Measurements from ENCODE around the gene ARAP2. TPM values are rescaled to one million over a fixed set of nuclear protein-coding genes. Genes with fewer than 3 reads are reported as not detected.

The ARAP2 gene
- total RNA-seq, 1 donor from 2014 or later, result 37.5 TPM

GRCh38 chr4:36267486-36268268 lies 23.4 kb upstream of the ARAP2 start:
- intact Hi-C loops (cut with micrococcal nuclease), result no loop called here

GRCh38 chr4:36264207-36264826 lies 20.0 kb upstream of the ARAP2 start:
- intact Hi-C loops (cut with micrococcal nuclease), result no loop called here

GRCh38 chr4:36260731-36261130 lies 16.4 kb upstream of the ARAP2 start:
- intact Hi-C loops (cut with micrococcal nuclease), result no loop called here

GRCh38 chr4:36256398-36256891 lies 12.1 kb upstream of the ARAP2 start:
- intact Hi-C loops (cut with micrococcal nuclease), result no loop called here

GRCh38 chr4:36255577-36255976 lies 11.3 kb upstream of the ARAP2 start:
- intact Hi-C loops (cut with micrococcal nuclease), result loop anchor here (1.0 kb wide), 5 partner anchors 11 to 139 kb away; partner anchors contain the start of gene ARAP2

GRCh38 chr4:36254371-36254770 lies 10.1 kb upstream of the ARAP2 start:
- intact Hi-C loops (cut with micrococcal nuclease), result no loop called here

GRCh38 chr4:36251983-36252382 lies 7.7 kb upstream of the ARAP2 start:
- intact Hi-C loops (cut with micrococcal nuclease), result no loop called here

GRCh38 chr4:36249610-36250009 lies 5.3 kb upstream of the ARAP2 start:
- intact Hi-C loops (cut with micrococcal nuclease), result no loop called here

- intact Hi-C loops (cut with micrococcal nuclease), result loop anchor here (1.0 to 5.0 kb wide), 6 partner anchors 12 to 1444 kb away; partner anchors contain the start of gene RELL1
These were observed 708 bp downstream of the ARAP2 start for GRCh38 chr4:36243355-36244256.

- intact Hi-C loops (cut with micrococcal nuclease), result loop anchor here (5.0 kb wide), 2 partner anchors 35 to 1445 kb away; partner anchors contain the start of gene RELL1
These were observed 1.5 kb downstream of the ARAP2 start for GRCh38 chr4:36242629-36243354.

GRCh38 chr4:36241771-36242170 lies 2.5 kb downstream of the ARAP2 start:
- intact Hi-C loops (cut with micrococcal nuclease), result loop anchor here (2.0 to 5.0 kb wide), 3 partner anchors 17 to 1446 kb away; partner anchors contain the start of gene RELL1

GRCh38 chr4:36237366-36238313 lies 6.7 kb downstream of the ARAP2 start:
- intact Hi-C loops (cut with micrococcal nuclease), result no loop called here

- intact Hi-C loops (cut with micrococcal nuclease), result no loop called here
These were observed 8.2 kb downstream of the ARAP2 start for GRCh38 chr4:36236159-36236558.

- intact Hi-C loops (cut with micrococcal nuclease), result no loop called here
These were observed 9.0 kb downstream of the ARAP2 start for GRCh38 chr4:36235306-36235705.

GRCh38 chr4:36233567-36234266 lies 10.6 kb downstream of the ARAP2 start:
- intact Hi-C loops (cut with micrococcal nuclease), result no loop called here

- intact Hi-C loops (cut with micrococcal nuclease), result no loop called here
These were observed 13.8 kb downstream of the ARAP2 start for GRCh38 chr4:36230534-36230933.

- intact Hi-C loops (cut with micrococcal nuclease), result no loop called here
These were observed 16.4 kb downstream of the ARAP2 start for GRCh38 chr4:36227913-36228312.

GRCh38 chr4:36226430-36227227 lies 17.7 kb downstream of the ARAP2 start:
- intact Hi-C loops (cut with micrococcal nuclease), result no loop called here
